HepG2 (cell line): ENCODE measurements around the gene SCP2. TPM values are rescaled to one million over a fixed set of nuclear protein-coding genes. Genes with fewer than 3 reads are reported as not detected.

Source experiments
- AKAP8 ChIP-seq: sonication (generic); formaldehyde crosslinking; IDR thresholded peaks from 2 replicates; pipeline ENCODE4 v1.5.1; 2020; ENCODE audit warnings: mild to moderate bottlenecking, missing genetic modification reagents
- ATF7 ChIP-seq, 2 experiments: fragments of 450-650 bp in 1 of 2; sonication (generic) in 1 of 2; formaldehyde crosslinking in 1 of 2; IDR thresholded peaks; 2 replicates each; pipeline versions ENCODE4 v1.4.0 to v1.6.1; 2016 to 2020; ENCODE audit warnings: antibody characterized with exemption in 1 of 2, mild to moderate bottlenecking in 1 of 2, missing genetic modification reagents in 1 of 2
- HBP1 ChIP-seq: IDR thresholded peaks from 2 replicates; pipeline ENCODE4 v1.6.1; 2016; ENCODE audit warnings: low read depth, control low read depth
- HES4 ChIP-seq: sonication (generic); formaldehyde crosslinking; IDR thresholded peaks from 2 replicates; pipeline ENCODE4 v1.9.0; 2021; ENCODE audit warnings: mild to moderate bottlenecking, missing genetic modification reagents, borderline replicate concordance
- KAT8 ChIP-seq: IDR thresholded peaks from 2 replicates; pipeline ENCODE4 v1.6.1; 2016; ENCODE audit warnings: missing genetic modification reagents, missing compliant biosample characterization
- MIER2 ChIP-seq: IDR thresholded peaks from 2 replicates; pipeline ENCODE4 v1.6.1; 2016; ENCODE audit warnings: missing biosample characterization, missing genetic modification reagents
- NR2F2 ChIP-seq: IDR thresholded peaks from 2 replicates; pipeline ENCODE4 v1.6.1; 2012; ENCODE audit warnings: low read depth, inconsistent platforms, borderline replicate concordance
- NR3C1 ChIP-seq: sonication (generic); formaldehyde crosslinking; IDR thresholded peaks from 2 replicates; pipeline ENCODE4 v1.4.0; 2020; ENCODE audit warnings: missing genetic modification reagents
- RBFOX2 ChIP-seq: fragments of 200-400 bp; formaldehyde crosslinking; IDR thresholded peaks from 2 replicates; pipeline ENCODE4 v1.6.1; 2017; ENCODE audit warnings: low read depth, mild to moderate bottlenecking, low read length
- RBM39 ChIP-seq: fragments of 200-400 bp; formaldehyde crosslinking; IDR thresholded peaks from one replicate; pipeline ENCODE4 v1.6.1; 2018; ENCODE audit warnings: antibody characterized with exemption, mild to moderate bottlenecking, low read depth, low read length; ENCODE audit not compliant: poor library complexity, severe bottlenecking
- RFX5 ChIP-seq: IDR thresholded peaks from 2 replicates; pipeline ENCODE4 v1.6.1; 2011; ENCODE audit warnings: low read depth, low read length, improper control_type of control experiment
- SCMH1 ChIP-seq: sonication (generic); formaldehyde crosslinking; IDR thresholded peaks from 2 replicates; pipeline ENCODE4 v1.9.0; 2021; ENCODE audit warnings: missing genetic modification reagents, mild to moderate bottlenecking, borderline replicate concordance
- ZGPAT ChIP-seq: IDR thresholded peaks from 2 replicates; pipeline ENCODE4 v1.6.1; 2016; ENCODE audit warnings: mild to moderate bottlenecking
- ZNF101 ChIP-seq: sonication (generic); formaldehyde crosslinking; IDR thresholded peaks from 2 replicates; pipeline ENCODE4 v1.4.0; 2020; ENCODE audit warnings: mild to moderate bottlenecking, low read depth, missing genetic modification reagents, borderline replicate concordance
- ZNF17 ChIP-seq: sonication (generic); formaldehyde crosslinking; IDR thresholded peaks from 2 replicates; pipeline ENCODE4 v1.5.0; 2020; ENCODE audit warnings: mild to moderate bottlenecking, missing genetic modification reagents
- ZNF207 ChIP-seq: fragments of 450-650 bp; IDR thresholded peaks from 2 replicates; pipeline ENCODE4 v1.6.1; 2016; ENCODE audit warnings: antibody characterized with exemption, borderline replicate concordance
- ZNF235 ChIP-seq: sonication (generic); formaldehyde crosslinking; IDR thresholded peaks from 2 replicates; pipeline ENCODE4 v1.8.1; 2023; ENCODE audit warnings: mild to moderate bottlenecking, missing genetic modification reagents, borderline replicate concordance
- ZNF660 ChIP-seq: sonication (generic); formaldehyde crosslinking; IDR thresholded peaks from 2 replicates; pipeline ENCODE4 v1.5.1; 2020; ENCODE audit warnings: mild to moderate bottlenecking, low read depth, missing genetic modification reagents, borderline replicate concordance
- ZNF792 ChIP-seq: IDR thresholded peaks from 2 replicates; pipeline ENCODE4 v1.6.1; 2016
- polyA plus RNA-seq, 8 experiments: library from polyadenylated mRNA; depleted of rRNA in 3 of 8; stranded (reverse) in 7 of 8; unstranded in 1 of 8; fragments of >200 nt; fragmentation: Illumina TruSeq in 4 of 8; extraction: Trizol in 4 of 8; gene quantifications; 2 replicates each; pipeline versions ENCODE4 v1.2.1 to v1.2.3, GENCODE V29; 2011 to 2016; ENCODE audit warnings: low read depth in 4 of 8, missing spikeins in 1 of 8, mixed read lengths in 1 of 8; ENCODE audit not compliant: insufficient read depth in 1 of 8
- total RNA-seq, 5 experiments: library from RNA; depleted of rRNA; stranded (reverse); fragments of >200 nt; fragmentation: Illumina TruSeq; extraction: Trizol; gene quantifications; 2 replicates each; pipeline ENCODE4 v1.2.3, GENCODE V29; 2016; ENCODE audit warnings: low read depth in 1 of 5
- TF ChIP-seq, protein P1 (sequence below): sonication (generic); formaldehyde crosslinking; conservative IDR thresholded peaks from 2 replicates; pipeline ENCODE4 v1.4.0; 2020; ENCODE audit warnings: missing genetic modification reagents
- TF ChIP-seq, protein P2 (sequence below): sonication (generic); formaldehyde crosslinking; IDR thresholded peaks from 2 replicates; pipeline ENCODE4 v1.8.1; 2022; ENCODE audit warnings: low read depth, mild to moderate bottlenecking, missing genetic modification reagents
- TF ChIP-seq, protein P3 (sequence below): sonication (generic); formaldehyde crosslinking; IDR thresholded peaks from 2 replicates; pipeline ENCODE4 v1.8.1; 2023; ENCODE audit warnings: mild to moderate bottlenecking, missing genetic modification reagents

SCP2 gene
- total and polyA plus RNA-seq, 2 of the 13 experiments (the other 11 are each of a cell fraction or from before 2014, with no cell fraction given) = 59.0 to 133 TPM

DNA sequence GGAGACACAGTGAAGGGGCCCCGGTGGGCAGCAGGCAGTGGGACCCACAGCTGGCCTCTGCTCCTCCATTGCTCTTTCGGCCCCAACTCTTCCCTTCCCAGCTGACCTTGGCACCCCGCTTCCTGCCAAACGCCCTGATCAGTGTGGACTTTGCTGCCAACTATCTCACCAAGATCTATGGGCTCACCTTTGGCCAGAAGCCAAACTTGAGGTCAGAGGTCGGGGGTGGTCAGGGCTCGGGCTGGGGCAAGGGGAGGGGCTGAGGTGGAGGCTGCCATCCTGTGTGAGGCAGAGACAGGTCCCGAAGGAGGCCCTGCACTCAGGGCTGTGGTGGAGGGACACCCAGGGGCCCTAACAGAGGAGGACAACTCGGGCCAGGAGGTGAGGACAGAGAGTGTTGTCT, 148.7 kb downstream of the SCP2 start (continued):
- TF ChIP-seq SCMH1 (CRISPR knock-in tag) = no peak
- no peak for TF ChIP-seq KAT8 (CRISPR knock-in tag)
- TF ChIP-seq, protein P1, sequence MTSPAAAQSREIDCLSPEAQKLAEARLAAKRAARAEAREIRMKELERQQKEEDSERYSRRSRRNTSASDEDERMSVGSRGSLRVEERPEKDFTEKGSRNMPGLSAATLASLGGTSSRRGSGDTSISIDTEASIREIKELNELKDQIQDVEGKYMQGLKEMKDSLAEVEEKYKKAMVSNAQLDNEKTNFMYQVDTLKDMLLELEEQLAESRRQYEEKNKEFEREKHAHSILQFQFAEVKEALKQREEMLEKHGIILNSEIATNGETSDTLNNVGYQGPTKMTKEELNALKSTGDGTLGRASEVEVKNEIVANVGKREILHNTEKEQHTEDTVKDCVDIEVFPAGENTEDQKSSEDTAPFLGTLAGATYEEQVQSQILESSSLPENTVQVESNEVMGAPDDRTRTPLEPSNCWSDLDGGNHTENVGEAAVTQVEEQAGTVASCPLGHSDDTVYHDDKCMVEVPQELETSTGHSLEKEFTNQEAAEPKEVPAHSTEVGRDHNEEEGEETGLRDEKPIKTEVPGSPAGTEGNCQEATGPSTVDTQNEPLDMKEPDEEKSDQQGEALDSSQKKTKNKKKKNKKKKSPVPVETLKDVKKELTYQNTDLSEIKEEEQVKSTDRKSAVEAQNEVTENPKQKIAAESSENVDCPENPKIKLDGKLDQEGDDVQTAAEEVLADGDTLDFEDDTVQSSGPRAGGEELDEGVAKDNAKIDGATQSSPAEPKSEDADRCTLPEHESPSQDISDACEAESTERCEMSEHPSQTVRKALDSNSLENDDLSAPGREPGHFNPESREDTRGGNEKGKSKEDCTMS (CRISPR knock-in tag) = no peak
- no peak for TF ChIP-seq ZNF660 (CRISPR knock-in tag)
- no peak for TF ChIP-seq ATF7 (IDR thresholded peaks at IDR 0.05)
- TF ChIP-seq ATF7 (CRISPR knock-in tag; IDR thresholded peaks at IDR 0.05) = no peak
- TF ChIP-seq AKAP8 (CRISPR knock-in tag) = no peak
- TF ChIP-seq, protein P2, sequence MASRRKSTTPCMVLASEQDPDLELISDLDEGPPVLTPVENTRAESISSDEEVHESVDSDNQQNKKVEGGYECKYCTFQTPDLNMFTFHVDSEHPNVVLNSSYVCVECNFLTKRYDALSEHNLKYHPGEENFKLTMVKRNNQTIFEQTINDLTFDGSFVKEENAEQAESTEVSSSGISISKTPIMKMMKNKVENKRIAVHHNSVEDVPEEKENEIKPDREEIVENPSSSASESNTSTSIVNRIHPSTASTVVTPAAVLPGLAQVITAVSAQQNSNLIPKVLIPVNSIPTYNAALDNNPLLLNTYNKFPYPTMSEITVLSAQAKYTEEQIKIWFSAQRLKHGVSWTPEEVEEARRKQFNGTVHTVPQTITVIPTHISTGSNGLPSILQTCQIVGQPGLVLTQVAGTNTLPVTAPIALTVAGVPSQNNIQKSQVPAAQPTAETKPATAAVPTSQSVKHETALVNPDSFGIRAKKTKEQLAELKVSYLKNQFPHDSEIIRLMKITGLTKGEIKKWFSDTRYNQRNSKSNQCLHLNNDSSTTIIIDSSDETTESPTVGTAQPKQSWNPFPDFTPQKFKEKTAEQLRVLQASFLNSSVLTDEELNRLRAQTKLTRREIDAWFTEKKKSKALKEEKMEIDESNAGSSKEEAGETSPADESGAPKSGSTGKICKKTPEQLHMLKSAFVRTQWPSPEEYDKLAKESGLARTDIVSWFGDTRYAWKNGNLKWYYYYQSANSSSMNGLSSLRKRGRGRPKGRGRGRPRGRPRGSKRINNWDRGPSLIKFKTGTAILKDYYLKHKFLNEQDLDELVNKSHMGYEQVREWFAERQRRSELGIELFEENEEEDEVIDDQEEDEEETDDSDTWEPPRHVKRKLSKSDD (CRISPR knock-in tag) = no peak
- no peak for TF ChIP-seq ZNF101 (CRISPR knock-in tag)
- no peak for TF ChIP-seq RBM39
- TF ChIP-seq NR3C1 (CRISPR knock-in tag) = no peak
- TF ChIP-seq ZNF792 (CRISPR knock-in tag) = no peak
- no peak for TF ChIP-seq HBP1 (CRISPR knock-in tag)
- no peak for TF ChIP-seq ZNF235 (CRISPR knock-in tag)
- TF ChIP-seq RFX5 = no peak
- no peak for TF ChIP-seq ZNF207
- TF ChIP-seq, protein P3, sequence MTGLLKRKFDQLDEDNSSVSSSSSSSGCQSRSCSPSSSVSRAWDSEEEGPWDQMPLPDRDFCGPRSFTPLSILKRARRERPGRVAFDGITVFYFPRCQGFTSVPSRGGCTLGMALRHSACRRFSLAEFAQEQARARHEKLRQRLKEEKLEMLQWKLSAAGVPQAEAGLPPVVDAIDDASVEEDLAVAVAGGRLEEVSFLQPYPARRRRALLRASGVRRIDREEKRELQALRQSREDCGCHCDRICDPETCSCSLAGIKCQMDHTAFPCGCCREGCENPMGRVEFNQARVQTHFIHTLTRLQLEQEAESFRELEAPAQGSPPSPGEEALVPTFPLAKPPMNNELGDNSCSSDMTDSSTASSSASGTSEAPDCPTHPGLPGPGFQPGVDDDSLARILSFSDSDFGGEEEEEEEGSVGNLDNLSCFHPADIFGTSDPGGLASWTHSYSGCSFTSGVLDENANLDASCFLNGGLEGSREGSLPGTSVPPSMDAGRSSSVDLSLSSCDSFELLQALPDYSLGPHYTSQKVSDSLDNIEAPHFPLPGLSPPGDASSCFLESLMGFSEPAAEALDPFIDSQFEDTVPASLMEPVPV (CRISPR knock-in tag) = no peak
- TF ChIP-seq NR2F2 = peak; percentile 88
- no peak for TF ChIP-seq MIER2 (CRISPR knock-in tag)
- no peak for TF ChIP-seq ZNF17 (CRISPR knock-in tag)
- TF ChIP-seq RBFOX2 = no peak
- TF ChIP-seq HES4 (CRISPR knock-in tag) = no peak
- TF ChIP-seq ZGPAT (CRISPR knock-in tag) = no peak
